ENCODE data around the gene AHR.

GRCh38 chr7:17331891-17332501 is 33.5 kb downstream of the AHR start:
- TF ChIP-seq, protein P1, sequence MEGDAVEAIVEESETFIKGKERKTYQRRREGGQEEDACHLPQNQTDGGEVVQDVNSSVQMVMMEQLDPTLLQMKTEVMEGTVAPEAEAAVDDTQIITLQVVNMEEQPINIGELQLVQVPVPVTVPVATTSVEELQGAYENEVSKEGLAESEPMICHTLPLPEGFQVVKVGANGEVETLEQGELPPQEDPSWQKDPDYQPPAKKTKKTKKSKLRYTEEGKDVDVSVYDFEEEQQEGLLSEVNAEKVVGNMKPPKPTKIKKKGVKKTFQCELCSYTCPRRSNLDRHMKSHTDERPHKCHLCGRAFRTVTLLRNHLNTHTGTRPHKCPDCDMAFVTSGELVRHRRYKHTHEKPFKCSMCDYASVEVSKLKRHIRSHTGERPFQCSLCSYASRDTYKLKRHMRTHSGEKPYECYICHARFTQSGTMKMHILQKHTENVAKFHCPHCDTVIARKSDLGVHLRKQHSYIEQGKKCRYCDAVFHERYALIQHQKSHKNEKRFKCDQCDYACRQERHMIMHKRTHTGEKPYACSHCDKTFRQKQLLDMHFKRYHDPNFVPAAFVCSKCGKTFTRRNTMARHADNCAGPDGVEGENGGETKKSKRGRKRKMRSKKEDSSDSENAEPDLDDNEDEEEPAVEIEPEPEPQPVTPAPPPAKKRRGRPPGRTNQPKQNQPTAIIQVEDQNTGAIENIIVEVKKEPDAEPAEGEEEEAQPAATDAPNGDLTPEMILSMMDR (IDR thresholded peaks at IDR 0.05 in 4 of 5, conservative IDR thresholded peaks at IDR 0.05 in 1 of 5): no peak
- TF ChIP-seq POLR2A (IDR thresholded peaks at IDR 0.05): no peak

Measured in gastrocnemius medialis (tissue), 4 donors.